DMS 273 treated with DMSO at 0.1 percent for 48 hours (cell line): ENCODE data around the gene PILRB.
"Not testable (repeated sequence)": the region's sequence is repeated elsewhere in the genome, so short reads cannot be mapped to it uniquely, and the experiment has no call there.

Experiments
- DNase-seq: peaks from one replicate; lab custom pipeline; 2025; lab: John Stamatoyannopoulos, UW

The PILRB gene

DNA sequence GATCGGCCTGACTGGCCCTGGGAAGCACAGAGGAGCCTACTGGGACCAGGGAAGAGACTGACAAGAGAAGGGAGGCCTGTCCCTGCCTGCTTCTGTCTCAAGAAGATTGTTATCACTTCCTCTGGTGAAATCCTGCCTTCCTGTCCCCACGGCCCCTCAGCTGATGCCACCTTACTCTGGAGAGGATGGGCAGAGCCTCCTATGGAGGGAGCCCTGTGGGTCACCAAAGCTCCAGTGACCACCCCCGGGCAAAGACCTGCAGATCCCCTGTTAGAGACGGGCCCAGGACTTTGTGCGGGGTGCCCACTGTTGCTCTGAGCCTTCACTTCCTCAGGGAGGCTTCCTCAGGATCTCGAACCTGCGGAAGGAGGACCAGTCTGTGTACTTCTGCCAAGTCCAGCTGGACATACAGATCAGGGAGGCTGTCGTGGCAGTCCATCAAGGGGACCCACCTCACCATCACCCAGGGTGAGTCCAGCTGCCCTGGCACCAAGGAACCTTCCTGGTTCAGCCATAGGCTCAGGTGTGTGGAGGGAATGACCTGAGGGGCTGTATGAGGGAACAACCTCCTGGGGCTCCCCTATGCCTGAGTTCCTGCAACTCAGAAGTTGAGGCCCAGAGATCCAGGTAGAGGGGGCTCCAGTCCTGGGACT lies 1.4 kb upstream of the PILRB start:
- no peak for DNase-seq

DNA sequence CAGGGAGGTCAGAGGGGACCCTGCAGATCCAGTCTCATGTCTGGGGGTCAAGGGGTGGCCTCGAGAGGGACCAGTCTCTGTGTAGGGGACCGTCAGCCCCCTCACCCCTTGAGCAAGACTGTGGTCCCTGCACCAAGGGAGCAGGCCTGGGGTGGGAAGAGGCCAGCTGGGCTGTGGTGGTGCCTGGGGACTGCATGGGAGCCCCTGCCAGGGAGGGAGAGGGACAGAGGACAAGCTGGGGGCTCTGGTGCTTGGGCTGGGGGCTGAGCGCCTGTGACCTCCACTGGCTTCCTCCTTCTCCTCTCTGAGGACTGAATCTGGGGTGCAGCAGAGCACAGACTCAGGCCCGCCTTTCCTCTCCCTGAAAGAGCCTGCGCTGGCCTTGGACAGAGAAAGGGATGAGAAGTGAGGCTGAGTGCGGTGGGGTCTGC lies 771 bp upstream of the PILRB start:
- no peak for DNase-seq

DNA sequence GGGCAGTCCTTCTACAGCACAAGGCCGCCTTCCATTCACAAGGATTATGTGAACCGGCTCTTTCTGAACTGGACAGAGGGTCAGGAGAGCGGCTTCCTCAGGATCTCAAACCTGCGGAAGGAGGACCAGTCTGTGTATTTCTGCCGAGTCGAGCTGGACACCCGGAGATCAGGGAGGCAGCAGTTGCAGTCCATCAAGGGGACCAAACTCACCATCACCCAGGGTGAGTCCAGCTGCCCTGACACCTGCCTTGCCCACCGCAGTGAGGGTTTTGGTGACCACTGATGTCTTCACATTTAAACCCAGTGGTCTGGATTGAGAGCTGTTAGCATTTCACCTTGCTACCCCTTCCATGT lies 918 bp downstream of the PILRB start:
- DNase-seq, result no peak

DNA sequence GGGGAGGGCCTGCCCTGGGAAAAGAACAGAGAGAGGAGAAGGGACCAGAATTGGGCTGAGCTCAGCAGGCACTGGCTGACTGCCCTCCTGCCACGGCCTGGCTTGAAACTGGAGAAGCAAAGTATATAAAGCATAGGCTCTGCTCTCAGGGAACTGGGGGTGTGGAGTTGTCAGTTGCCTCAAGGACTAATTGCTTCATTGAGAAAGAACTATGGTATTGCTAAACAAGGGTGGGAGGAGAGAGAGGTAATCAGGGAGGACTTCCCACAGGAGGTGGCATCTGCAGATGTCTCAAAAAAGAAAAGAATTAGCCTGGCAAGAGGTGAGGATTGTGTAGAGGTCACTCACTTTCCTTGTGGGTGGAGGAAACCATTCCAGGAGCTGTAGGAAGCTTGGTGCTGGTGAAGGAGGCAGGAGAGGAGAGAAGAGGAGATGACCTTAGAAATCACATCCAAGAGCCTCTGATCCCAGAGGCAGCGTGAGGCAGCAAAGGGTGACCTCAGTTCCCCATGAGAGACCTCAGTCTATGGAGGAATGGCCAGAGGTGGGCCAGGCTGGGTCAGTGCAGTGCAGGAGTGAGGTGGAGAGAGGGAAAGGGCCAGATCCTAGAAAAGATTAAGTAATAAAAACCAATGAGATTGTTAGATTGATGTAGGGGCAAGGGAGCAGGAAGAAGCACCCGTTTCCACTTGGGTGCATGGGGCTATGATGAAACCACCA lies 2.4 kb downstream of the PILRB start:
- DNase-seq, result no peak

DNA sequence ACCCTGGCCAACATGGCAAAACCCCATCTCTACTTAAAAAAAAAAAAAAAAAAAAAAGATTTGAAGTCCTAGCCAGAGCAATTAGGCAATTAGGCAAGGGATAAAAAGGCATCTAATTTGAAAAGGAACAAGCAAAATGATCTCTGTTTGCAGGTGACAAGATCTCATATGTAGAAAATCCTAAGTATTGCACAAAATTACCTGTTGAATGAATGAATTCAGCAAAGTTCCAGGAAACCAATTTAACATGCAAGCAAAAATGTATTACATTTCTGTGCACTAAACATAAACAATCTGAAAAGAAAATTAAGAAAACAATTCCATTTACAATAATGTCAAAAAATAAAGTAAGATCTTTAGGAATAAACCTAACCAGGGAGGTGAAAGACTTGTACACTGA lies 5.2 kb downstream of the PILRB start:
- no peak for DNase-seq

DNA sequence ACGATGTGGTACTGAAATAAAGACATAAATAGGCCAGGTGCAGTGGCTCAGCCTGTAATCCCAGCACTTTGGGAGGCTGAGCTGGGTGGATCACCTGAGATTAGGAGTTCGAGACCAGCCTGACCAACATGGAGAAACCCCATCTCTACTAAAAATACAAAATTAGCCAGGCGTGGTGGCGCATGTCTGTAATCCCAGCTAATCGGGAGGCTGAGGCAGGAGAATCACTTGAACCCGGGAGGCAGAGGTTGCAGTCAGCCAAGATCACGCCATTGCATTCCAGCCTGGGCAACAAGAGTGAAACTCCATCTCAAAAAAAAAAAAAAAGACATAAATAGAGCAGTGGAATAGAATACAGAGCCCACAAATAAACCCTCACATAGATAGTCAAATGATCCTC lies 5.9 kb downstream of the PILRB start:
- not testable (repeated sequence) for DNase-seq

DNA sequence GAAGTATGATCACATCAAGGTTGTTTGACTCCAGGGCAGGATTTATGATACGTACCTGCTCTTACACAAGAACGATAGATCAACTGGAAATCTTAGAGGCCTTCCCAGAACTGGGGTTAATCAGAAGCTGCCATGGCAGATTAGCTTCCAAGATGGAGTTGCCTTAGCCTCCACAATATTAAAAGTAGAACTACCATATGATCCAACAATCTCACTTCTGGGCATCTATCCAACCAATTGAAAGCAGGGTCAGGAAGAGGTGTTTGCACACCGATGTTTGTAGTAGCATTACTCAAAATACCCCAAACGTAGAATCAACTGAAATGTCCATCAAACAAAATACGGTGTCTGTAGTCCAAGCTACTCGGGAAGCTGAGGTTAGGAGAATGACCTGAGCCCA lies 6.6 kb downstream of the PILRB start:
- DNase-seq, result no peak

DNA sequence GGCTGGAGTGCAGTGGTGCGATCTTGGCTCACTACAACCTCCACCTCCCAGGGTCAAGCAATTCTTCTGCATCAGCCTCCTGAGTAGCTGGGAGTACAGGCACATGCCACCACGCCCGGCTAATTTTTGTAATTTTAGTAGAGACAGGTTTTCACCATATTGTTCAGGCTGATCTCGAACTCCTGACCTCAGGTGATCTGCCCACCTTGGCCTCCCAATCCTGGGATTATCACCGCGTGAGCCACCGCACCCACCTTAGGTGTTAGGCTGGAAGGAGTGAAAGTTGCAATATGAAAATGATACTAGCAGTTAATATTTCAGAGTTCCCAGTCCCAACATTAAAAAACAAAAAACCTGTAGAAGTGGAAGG lies 8.1 kb downstream of the PILRB start:
- not testable (repeated sequence) for DNase-seq

DNA sequence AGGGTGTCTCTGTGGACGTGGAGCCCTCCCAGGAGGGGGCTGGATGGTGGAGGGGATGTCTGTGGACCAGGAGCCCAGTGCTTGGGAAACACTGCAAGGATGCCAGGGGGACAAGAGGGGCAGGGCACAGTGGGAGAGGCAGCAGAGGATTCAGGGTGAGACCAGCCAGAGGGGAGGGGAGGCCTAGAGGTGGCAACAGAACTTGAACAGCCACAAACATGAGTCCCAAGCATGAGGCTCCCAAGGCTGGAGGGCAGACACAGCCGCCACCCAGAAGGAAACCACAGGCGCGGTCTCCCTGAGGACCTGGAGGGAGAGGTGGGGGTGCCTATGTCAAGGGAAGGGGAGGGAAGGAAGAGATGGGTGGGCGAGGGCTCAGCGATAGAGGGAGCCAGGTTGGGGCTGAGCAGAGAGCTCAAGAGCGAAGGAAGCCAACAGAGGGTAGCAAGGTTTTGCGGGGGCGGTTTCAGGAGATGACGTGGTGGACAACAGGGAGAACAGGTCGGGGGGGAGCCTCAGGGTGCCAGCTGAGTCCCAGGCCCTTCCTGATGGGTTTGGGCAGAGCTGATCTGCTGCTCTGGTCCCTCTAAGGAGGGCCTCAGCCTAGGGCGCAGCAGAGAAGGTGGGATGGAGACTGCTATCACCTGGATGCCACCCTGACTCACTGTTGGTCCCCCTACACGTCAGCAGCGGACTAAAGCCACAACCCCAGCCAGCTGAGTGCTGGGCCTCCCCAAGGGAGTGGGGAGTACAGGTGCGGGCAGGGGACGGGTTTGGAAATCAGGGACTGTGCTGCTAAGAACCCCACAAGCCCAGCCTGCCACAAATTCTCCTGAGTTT lies 8.7 kb downstream of the PILRB start:
- DNase-seq, result no peak

DNA sequence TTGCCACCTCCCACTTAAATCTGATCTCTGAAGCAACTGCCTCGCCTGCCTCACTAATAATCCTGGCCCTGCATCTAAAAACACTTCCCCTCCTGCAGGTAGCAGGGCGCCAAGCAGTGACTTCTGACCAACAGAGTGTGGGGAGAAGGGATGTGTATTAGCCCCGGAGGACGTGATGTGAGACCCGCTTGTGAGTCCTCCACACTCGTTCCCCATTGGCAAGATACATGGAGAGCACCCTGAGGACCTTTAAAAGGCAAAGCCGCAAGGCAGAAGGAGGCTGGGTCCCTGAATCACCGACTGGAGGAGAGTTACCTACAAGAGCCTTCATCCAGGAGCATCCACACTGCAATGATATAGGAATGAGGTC lies 9.3 kb downstream of the PILRB start:
- DNase-seq, result no peak

DNA sequence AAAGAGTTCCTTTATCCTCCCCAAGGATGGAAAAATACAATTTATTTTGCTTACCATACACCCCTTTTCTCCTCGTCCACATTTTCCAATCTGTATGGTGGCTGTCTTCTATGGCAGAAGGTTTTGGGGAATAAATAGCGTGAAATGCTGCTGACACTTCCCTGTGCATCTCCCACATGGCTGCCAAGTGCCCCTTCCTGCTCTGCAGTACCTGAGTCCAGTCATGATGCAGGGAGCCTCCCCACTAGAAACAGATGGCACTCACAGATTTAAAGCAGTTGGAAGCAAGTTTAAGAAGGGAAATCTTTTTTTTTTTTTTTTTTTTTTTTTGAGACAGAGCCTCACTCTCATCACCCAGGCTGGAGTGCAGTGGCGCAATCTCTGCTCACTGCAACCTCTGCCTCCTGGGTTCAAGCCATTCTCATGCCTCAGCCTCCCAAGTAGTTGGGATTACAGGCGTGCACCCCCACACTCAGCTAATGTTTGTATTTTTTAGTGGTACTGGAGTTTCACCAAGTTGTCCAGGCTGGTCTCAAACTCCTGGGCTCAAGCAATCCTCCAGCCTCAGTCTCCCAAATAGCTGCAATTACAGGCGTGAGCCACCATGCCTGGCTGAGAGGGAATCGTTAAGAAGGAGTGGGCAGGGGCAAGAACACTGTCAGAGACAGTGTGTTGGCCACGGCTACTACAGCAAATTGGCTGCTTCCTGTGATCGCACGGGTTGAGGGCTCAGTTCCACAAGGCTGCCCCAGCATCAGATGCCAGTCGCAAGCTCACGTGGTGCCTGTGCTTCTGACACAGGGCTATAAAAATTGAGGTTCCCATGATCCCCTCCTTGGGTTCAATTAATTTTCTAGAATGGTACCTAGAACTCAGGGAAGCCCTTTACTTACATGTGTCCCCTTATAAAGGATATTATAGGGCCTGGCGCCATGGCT lies 10.0 kb downstream of the PILRB start:
- no peak for DNase-seq

DNA sequence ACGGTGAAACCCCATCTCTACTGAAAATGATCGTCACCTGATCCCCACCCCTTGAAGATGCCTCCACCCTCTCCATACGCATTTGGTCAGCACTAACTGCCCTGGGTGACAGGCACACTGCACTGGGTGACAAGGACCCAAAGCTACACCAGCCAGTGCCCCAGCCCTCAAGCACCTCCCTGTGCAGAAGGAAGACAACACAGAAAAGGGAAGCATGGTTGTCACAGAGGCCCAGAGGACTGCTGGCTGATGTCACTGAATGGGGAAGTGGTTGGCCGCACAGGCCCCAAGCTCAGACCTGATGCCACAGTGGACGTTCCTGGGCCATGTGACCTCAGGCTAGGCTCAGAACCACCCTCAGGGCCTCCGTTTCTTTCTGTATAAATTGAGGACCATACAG lies 11.2 kb downstream of the PILRB start:
- DNase-seq, result no peak

DNA sequence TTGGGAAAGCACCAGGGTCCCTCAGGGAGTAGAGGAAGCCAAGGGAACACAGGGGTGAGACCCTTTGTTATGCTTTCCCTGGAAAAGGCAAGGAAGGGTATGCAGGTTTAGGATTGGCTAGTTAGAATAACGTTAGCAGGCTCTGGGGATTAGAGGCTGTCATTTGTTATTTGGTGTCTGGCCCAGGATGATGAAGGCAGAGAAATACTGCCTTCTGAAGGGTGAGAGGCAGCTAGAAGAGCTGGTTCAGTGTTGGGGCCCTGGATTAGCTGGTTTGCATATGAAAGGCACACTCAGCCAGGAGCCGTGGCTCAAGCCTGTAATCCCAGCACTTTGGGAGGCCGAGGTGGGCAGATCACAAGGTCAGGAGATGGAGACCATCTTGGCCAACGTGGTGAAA lies 12.4 kb downstream of the PILRB start:
- DNase-seq, result no peak

DNA sequence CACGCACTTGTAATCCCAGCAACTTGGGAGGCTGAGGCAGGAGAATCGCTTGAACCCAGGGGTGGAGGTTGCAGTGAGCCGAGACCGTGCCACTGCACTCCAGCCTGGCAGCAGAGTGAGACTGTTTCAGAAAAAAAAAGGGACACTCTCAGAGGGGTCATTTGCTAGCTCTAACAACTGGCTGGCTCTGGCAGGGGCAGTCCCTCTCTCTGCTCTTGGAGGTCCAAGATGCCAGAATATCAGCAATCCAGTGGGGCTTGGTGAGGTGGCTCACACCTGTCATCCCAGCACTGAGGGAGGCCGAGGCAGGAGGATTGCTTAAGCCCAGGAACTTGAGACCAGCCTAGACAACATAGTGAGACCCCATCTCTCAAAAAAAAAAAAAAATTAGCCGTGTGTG lies 12.8 kb downstream of the PILRB start:
- DNase-seq, result no peak

DNA sequence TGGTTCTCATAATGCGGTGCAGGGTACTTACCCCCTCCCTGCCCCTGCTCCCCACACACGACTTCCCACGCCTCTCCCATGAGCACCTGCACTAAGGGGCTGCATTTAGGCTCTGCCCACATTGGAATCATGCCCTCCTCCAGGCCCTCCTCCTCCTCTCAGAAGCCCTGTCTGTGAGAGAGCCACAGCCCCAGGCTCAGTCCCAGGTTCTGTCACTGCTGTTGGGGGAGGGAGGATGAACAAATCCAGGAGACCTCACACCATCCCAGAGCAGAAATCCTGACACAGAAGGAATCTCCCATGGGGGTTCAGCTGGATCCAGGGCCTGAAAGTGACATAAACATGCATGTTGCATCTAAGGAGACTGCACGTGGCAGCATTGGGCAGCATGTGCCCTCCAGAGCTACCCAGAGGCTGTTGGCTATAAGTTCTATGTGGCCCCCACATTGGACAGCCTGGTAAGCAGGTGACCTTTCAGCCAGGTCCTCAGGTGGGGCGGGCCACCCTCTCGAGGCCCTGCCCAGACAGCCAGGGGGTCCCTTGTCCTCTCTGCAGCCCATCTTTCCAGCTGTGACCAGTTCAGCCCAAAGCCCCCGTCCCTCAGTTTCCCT lies 13.7 kb downstream of the PILRB start:
- DNase-seq, result no peak

DNA sequence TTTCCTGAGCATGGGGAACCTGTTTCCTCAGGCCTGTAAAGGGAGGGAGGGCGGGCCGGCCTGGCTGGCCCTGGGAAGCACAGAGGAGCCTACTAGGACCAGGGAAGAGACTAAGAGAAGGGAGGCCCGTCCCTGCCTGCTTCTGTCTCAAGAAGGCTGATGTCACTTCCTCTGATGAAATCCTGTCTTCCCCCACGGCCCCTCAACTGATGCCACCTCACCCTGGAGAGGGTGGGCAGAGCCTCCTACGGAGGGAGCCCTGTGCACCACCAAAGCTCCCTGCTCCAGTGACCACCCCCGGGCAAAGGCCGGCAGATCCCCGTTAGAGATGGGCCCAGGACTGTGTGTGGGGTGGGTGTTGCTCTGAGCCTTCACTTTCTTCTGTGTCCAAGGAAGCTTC lies 14.3 kb downstream of the PILRB start:
- DNase-seq, result no peak

DNA sequence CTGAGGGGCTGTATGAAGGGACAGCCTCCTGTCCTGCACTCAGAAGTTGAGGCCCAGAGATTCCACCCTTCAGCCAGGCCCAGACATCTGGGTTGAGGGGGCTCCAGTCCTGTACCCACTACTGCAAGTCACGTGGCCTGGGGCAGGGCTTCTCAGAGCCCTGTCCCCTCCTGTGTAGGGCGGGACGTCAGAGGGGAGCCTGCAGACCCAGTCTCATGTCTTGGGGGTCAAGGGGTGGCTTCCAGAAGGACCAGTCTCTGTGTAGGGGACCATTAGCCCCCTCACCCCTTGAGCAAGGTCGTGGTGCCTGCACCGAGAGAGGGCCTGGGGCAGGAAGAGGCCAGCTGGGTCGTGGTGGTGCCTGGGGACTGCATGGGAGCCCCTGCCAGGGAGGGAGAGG lies 14.8 kb downstream of the PILRB start:
- DNase-seq, result no peak

DNA sequence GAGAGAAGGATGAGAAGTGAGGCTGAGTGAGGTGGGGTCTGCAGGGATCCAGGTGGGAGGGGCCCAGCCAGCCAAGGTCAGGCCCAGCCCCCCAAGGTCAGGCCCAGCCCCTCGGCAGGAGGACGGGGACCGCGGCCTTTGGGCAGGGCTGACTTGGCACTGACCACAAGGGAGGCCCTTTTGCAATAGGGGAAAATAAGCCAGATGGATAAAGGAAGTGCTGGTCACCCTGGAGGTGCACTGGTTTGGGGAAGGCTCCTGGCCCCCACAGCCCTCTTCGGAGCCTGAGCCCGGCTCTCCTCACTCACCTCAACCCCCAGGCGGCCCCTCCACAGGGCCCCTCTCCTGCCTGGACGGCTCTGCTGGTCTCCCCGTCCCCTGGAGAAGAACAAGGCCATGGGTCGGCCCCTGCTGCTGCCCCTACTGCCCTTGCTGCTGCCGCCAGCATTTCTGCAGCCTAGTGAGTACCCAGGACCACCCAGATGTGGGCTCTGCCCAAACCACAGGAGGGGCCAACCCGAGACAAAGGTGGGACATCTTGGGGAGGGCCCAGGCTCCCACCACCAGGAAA lies 15.4 kb downstream of the PILRB start, which contains the start of gene PILRA:
TSS of gene PILRA (plus strand) at position 227 of the 571 bp plus-strand sequence. CDS start at position 397, 170 bp downstream.
- DNase-seq, result no peak

DNA sequence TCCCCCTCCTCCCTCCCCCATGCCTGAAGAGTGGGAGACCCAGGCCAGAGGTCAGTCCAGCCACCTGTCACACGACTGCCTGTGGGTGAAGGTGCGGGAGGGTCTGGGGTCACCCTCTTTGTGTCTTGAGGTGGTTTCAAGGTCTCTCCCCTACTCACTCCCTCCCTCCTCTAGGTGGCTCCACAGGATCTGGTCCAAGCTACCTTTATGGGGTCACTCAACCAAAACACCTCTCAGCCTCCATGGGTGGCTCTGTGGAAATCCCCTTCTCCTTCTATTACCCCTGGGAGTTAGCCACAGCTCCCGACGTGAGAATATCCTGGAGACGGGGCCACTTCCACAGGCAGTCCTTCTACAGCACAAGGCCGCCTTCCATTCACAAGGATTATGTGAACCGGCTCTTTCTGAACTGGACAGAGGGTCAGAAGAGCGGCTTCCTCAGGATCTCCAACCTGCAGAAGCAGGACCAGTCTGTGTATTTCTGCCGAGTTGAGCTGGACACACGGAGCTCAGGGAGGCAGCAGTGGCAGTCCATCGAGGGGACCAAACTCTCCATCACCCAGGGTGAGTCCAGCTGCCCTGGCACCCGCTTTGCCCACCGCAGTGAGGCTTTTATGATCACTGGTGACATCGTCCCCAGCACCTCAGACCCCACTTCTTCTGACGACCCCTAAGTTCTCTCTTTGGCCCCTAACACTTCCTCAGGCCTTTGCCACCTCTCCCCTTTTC lies 16.1 kb downstream of the PILRB start:
- not testable (repeated sequence) for DNase-seq

DNA sequence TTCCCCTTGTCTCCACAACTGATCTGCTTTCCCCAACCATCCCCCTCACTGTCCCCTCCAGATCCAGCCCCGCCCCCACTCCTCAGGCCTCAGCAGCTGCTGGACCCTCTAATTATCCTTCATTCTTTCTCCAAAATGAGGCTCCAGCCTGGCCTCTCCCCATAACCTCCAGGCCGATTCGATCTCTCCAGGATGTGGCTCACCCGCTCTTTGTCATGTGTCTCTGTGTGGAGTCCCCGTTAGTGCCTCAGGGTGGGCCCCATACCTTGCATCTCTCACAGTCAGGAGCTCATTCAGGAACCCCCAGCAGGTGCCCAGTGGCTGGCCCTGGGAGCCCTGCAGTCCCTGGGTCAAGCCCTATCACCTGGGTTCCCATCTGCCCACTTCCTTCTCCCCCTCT lies 16.7 kb downstream of the PILRB start:
- no peak for DNase-seq

DNA sequence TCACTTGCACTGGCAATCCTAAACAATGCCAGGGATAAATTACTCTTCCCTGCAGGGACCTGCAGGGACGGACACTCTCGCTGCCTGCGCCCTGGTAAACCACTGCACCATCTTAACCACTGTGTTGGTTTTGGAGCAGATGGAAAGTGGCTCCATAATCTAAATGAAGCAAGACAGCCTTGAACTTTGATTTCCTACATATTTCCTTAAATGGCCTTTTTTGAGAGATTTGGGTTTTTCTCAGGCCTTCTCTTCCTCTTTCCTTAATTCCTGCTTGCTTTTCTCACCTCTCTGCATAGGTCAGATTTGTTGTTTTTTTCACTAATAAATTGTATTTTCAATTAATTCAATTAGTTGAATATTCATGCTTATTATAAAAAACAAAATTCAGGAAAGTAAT lies 18.1 kb downstream of the PILRB start:
- no peak for DNase-seq
